Stimulated activated CD8-positive, alpha-beta memory T cell treated with anti-CD3 and anti-CD28 coated beads, Interleukin-15, amount 100 ng/mL, for 4 hours (primary cell): ENCODE measurements around the gene TFDP1.
A peak's percentile ranks its signal among the peaks of the same experiment; 100 is the strongest.
"Not testable (repeated sequence)": the region's sequence is repeated elsewhere in the genome, so short reads cannot be mapped to it uniquely, and the experiment has no call there.

ENCODE experiments used
- DNase-seq, 2 donors: peaks; one replicate each; pipeline ENCODE4 v3.0.0-alpha.2; 2020; ENCODE audit warnings: low read depth in 2 of 2

Gene TFDP1

DNA sequence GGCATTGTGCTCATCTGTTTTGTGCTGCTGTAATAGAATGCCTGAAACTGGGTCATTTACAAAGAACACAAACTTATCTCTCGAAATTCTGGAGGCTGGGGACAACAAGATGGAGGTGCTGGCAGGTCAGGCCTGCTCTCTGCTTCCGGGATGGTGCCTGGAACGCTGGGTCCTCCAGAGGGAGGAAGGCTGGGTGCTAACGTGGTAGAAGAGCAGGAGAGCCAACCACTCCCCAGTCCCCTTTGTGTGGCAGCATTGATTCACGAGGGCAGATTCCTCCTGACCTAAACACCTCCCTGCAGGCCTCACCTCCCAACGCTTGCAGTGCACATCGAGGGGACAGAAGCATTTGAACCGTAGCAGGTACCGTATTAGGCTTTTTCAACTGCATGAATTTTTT, 34.1 kb upstream of the TFDP1 start:
- DNase-seq: no peak

DNA sequence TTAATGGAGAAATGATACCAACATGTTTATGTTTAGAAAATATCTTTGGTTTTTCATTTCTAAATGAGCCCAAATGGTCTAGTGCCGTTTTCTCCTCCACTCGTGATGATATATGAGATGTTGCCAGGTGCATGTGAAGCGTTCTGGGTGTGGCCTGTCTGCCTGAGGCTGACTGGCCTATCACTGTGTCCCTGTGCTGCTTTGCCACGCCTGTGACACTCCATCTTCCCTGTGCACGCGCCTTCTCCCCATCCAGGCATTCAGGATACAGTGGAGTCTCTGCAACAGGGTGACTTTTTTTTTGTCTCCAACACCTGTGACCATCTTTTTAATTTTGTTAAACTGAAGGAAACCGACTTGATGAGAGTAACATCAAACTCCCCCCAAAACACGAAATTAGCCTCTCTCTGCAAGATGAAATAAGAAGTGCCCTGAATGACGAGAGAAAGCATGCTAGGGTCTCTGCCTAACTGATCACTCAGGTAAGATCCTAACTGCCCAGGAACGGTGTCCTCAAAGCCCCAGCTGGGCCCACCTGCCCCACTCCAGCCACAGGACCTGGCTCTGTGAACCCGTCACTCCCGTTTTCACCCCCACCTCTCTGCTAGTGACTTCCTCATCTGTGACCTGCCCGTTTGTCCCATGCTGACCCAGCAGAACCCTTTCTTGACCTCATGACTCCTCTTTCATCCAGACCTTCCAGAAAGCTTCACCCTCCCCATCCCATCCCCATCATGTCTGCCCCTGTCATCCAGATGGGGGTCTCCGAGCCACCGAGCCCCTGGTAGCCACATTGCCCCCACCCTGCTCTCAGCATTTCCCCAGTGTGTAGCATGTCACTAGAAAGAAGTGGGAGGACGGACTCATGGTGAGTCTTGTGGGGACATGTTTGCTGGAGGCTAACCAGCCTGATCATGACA, 33.2 kb upstream of the TFDP1 start:
- no peak for DNase-seq

DNA sequence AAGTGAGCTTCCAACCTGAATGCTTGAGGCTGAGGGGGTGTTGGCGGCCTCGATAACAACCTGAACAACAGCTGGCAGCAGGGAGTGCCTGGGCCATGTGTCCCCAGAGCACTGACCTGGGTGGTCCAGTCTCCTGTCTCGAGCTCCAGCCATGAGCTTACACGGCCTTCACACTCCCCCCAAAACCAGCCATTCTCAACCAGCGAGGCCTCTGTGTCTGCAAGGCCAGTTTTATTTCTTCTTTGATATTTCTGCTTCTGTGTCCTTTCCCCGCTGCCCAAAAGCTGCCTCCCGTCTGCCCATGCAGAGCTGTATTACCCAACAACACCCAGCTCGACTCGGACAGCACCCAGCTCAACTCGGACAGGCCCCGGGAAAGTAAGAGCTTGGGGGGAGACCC, 32.5 kb upstream of the TFDP1 start:
- no peak for DNase-seq

DNA sequence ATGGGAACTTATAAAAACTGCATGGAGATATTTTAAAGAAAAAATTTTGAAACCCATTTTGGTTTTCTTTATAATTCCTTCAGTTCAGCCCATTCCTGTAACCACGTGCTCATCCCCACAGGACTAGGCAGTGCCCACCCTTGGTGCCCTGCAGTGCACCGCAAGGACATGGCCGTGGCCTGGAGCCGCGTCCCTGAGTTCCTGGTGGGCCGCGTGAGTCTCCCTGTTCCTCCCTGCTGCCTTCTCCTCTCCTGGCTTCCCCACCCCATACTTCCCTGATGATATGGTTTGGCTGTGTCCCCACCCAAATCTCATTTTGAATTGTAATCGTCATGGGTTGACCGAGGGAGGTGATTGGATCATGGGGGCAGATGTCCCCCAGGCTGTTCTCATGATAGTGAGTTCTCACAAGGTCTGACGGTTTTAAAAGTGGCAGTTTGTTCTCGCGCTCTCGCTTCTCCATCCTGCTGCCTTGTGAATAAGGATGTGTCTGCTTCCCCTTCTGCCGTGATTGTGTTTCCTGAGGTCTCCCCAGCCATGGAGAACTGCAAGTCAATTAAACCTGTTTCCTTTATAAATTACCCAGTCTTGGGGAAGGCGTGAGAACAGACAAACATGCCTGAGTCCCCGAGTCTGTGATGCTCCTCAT, 31.6 kb upstream of the TFDP1 start:
- DNase-seq: no peak

DNA sequence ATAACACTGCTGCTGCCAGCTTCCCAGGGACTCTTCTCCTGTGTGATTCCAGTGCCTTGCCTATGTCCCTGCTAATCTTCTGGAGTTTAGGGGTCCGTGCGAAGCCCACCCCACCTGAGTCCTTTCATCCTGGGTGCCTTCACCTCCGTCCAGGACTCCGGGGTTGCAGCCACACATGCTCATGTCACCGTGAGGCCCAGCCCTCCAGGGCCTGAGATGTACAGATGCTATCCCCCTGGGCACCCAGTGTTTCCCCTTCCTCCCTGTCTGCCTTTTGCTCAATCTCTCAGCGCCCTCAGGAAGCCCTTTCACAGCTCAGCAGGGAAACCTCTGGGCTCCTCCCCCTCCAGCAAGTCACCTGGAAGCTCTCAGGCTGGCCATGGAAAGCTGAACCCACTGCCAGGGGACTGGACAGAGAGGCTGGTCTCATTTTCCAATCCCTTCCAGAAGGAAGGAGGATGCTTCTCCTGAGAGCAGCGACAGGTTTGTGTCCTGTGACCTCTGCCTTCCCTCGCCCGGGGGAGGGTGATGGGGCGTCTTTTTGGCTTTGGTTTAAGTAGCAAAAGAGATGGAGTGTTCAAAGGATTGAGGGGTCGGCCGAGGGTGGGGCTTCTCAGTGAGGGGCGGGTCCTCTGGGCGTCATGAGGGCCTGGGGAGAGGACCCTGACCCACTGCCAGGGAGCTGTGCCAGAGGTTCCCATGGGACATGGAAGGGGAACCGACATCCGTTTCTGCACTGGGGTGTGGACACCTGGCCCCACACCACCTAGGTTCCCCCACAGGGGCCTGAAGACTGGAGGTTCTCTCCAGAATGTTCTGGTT, 30.8 kb upstream of the TFDP1 start:
- DNase-seq: no peak

DNA sequence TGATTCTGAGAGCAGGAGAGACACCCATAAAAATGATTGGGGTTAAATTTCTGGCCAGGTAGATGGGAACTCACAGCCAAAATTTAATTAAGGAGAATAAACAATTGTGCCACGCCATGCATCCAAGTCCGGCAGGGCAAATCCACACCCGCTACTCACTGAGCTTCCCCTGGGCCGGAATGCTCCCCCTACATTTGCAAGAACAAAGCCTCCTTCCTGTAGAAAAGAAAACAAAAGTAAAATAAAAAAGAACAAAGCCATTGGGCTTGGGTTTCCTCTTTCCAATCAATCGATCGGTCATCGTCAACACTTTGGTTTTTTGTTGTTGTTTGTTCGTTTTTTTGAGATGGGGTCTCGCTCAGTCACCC, 30.2 kb upstream of the TFDP1 start:
- DNase-seq: no peak

DNA sequence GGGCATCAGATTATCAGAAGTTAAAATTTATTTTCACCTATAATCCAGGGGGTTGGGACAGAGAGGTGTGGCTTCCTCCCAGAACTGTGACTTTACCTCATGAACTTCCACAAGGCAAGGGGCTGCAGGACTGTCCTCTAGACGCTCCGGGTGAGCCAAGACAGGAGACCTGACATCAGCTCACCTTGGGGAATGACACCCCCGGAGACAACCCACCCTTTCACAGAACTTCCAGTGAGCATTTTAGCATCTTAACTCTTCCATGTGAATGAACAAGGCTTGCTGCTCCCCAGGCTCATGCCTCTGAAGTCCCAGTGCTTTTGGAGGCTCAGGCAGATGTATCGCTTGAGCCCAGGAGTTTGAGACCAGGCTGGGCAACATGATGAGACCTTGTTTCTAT, 29.4 kb upstream of the TFDP1 start:
- DNase-seq: no peak

DNA sequence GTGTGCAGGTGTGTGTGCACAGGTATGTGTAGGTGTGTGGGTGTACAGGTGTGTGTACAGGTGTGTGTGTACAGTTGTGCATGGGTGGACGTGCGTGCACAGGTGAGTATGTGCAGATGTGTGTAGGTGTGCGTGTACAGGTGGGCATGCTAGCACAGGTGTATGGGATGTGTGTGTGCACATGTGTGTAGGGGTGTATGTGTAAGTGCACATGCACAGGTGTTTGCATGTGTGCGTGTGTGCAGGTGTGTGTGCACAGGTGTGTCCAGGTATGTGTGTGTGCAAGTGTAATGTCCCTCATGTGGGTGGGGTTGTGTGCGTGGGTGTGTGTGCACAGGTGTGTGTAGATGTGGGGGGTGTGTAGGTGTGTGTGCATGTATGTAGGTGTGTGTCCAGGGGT, 27.5 kb upstream of the TFDP1 start:
- no peak for DNase-seq

DNA sequence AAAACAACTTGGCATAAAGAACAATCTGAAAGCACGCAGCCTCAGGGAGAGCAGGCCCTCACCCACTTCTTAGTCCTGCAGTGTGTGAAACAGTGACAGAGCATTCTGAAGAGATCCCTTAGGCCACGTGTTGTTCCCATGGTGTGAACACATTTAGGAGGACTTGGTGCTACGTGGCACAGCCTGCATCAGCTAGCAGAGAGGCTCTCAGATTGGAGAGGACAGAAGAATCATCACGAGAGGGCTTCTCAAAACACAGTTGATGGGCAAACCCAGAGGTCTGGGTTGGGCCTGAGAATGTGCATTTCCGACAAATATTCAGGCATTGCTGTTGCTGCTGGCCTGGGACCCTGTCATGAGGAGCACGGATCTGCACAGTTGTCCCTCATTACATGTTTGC, 26.1 kb upstream of the TFDP1 start:
- no peak for DNase-seq

DNA sequence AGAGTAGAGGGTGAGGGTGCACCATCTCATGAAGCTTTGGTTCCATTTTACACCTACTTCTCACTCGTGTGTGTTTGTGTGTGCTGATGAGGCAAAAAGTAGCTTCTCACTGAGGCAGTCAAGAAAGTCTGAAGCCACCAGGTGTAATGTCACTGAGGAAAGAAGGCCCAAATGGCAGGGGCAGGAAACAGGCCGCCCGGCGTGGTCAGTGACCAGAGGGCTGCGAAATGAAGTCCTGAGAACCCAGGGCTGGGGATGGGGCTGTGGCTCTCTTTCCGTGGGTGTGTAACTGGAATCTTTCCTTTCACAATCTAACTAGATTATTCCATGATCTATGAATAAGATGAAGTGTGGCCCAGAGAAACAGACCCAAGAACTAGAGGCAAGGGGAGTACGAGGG, 25.5 kb upstream of the TFDP1 start:
- DNase-seq: no peak

DNA sequence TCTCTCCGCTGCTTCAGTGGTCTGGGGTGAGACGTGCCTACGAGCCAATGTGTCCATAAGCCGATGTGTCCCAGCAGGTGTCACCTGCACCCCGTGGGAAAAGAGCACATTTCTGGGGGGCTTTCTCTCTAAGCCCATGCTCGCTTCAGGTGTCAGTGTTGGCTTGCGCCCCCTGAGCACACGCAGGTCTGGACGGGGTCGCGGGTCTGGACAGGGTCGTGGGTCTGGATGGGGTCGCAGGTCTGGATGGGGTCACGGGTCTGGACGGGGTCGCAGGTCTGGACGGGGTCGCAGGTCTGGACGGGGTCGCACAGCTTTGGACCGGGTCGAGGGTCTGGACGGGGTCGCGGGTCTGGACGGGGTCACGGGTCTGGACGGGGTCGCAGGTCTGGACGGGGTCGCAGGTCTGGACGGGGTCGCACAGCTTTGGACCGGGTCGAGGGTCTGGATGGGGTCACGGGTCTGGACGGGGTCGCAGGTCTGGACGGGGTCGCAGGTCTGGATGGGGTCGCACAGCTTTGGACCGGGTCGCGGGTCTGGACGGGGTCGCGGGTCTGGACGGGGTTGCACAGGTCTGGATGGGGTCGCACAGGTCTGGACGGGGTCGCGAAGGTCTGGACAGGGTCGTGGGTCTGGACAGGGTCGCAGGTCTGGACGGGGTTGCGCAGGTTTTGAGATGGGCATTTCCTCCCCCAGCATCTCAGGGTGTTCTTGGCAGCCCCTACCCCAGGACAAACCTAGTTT, 24.5 kb upstream of the TFDP1 start:
- no peak for DNase-seq

DNA sequence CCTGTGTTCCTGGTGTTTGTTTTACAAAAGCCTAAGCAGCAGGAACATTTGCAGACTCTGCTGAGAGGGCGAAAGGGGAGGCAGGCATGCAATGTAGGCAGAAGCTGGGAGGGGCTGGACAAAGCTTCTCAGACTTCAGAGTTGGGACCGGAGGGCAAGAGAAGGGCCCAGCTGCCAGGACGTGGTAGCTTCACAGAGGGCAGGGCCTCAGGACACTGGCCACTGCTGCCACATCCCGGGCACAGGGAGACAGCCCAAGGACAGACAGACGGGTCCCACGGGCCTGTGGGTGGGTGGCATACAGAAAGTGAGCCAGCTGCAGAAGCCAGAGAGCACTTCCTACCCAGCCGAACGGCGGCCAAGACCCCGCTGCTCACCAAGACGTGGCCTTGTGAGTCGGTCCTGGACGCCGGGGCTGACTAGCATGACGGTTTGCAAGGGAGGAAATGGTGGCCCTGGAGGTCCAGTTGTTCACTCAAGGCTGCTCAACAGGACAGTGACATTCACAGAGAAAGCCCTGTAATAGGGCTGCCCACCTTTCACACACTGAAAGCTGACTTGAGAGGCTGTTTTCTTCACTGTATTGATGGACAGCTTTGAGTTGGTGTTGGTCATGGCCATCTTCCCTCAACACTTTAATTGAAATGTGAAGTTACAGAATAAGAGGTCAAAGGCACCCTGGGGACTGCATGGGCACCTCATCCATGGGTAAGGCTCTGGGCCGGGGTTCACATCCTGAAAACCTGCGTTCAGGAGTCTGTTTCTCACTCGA, 23.7 kb upstream of the TFDP1 start:
- no peak for DNase-seq

DNA sequence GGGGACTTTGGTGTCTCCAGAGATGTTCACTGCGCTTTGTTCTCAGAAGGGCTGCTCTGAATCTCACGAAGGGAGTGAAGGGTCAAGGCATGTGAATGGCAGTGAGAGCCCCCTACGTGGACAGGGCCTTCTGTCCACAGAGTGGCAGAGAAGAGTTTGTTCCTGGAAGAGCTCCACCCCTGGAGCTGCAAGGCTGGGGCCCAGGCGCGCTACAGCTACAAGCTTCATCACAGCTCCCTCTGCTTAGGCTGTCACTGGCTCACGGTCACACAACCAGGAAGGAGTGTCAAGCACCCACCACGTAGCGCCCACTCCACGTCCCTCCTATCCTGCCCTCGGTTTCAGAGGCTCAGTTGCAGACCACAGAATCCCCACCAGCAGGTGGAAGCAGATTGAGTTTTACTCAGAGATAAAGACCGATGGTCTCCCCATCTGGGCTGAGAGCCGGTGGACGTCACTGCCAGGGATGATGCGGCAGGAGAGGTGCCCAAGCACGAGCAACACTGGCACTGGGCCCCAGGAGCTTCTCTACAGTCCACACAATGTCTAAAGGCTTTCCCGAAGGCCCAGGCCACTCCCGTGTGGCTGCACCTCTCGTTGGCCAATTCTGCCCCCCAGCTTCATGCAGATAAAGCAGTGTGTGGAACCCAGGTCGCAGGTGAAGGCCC, 23.0 kb upstream of the TFDP1 start:
- DNase-seq: no peak

DNA sequence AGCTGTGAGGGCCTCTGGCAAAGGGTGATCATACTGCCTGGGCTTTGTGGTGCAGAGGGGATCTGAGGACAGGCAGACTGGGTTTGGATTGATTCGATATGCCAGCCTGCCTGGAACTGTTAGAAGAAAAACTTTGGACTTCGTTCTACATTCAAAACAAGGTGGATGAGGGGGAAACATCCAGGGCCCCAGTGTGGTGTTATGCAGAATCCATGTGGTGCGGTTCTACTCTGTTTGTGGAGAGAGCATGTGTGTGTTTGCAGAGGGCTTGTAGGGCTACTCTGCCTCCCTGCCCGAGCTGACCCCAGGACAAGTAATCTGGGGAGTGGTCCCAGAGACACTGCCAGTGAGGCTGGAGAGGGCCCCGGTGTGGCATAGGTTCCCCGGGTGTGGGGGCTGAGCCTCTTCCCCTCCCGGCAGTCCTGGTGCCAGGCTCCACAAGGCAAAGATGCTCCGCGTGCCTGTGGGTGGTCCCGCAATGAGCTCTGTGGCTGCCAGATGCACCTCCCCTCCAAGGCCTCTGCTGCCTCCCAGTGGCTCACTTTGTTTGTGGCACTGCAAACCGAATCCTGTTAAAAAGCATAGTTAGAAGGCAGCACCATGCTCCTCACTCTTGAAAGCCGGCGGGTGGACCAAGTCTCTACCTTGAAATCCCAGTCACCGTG, 22.3 kb upstream of the TFDP1 start:
- peak; percentile 11 to 13 for DNase-seq

DNA sequence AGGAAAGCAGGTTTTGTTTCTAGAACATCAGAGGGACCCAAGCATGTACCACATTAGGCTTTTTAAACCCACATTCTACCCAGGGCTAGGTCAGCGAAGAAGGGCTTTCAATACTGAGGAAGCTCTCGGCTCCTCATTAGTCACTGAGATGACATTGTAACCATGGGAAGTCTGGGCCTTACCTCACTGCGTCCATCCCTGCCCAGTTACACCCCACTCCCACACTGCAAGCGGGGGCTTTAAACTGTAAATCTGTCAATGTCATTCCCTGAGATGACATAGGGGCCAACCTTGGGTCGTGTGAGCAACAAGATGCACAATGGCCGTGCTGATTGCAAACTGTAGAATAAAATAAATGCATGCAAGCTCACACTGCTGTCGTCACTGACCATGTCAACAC, 21.7 kb upstream of the TFDP1 start:
- DNase-seq: no peak

DNA sequence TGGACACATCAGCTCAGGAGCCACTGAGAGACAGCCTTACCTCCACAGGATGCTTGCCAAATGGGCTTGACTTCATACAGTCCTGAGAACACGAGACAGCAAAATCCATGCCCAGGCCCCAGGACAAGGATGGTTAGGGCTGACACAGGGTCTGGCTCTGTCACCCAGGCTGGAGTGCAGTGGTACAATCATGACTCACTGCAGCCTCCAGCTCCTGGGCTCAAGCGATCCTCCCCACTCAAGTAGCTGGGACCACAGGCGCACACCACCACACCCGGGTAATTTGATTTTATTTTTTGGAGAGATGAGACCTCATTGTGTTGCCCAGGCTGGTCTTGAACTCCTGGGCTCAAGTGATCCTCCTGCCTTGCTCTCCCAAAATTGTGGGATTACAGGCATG, 21.0 kb upstream of the TFDP1 start:
- not testable (repeated sequence) for DNase-seq

DNA sequence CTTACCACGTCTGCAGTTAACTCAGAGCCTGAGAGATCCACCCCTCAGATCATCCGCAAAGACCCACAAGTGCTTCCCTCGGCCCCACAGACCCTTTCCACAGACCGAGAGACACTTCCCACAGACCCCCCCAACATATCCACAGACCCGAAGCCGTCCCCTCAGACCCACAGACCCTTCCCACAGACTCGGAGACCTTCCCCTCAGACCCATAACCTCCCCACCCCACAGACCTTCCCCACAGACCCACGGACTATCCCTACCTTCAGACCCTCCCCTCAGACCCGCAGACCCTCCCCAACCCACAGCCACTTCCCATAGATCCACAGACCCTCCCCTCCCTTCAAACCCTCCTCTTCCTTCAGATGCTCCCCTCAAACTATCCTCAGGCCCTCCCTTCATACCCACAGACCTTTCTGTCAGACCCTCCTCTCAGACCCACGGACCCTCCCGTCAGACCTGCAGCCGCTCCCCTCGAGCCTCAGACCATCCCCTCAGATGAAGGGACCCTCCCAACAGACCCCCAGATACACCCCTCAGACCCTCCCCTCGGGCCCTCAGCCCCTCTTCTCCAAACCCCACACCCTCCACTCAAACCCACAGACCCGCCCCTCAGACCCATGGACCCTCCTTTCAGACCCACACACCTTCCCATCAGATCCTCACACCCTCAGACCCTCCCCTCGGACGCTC, 20.1 kb upstream of the TFDP1 start:
- no peak for DNase-seq

DNA sequence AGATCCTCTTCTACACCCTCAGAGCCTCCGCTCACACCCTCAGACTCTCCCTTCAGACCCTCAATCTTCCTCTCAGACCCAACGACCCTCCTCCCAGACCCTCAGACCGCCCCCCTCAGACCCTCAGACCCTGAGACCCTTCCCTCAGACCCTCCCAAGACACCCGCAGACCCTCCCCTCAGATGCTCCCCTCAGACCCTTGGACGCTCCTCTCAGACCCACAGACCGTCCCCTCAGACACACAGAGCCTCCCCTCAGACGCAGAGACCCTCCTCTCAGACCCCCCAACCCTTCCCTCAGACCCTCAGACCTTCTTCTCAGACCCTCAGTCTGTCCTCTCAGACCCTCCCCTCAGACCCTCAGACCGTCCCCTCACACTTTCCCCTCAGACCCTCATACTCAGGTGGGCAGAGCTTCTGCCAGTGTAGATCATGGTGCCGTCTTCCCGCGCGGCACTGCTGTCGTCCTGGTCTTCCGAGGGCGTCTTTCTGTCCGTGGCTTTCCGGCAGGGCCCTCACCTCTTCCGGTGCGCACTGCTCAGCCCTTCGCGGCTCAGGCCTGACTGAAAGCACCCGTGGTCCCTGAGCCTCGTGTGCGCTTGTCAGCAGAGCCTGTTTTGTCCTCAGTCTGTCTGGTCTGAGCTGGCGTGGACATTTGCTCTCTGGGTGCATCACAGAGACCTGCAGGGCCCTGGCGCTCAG, 18.9 kb upstream of the TFDP1 start:
- no peak for DNase-seq

DNA sequence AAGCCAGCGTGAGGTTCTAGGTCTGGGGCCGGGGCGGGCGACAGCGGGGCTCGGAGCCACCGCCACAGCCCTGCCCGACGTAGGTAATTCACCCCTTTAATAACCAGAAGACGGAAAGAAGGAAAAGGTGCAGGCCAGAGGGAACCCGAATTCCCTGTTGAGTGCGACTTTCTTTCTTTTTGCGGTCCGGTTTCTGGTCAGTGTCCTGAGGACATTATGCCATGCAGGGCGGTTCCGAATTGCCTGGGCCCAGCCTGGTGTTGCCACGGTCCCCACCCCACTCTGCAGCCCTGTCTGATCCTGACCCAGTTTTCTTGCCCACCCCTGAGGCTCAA, 18.4 kb upstream of the TFDP1 start:
- DNase-seq: no peak
